OCI-LY1 (cell line): ENCODE results near the gene ARAP1.

Source experiments
- H2AFZ ChIP-seq: fragments of 200-600 bp; sonication (generic), shearing (Covaris generic); 2 replicates; pipeline ENCODE4 v1.6.0; 2014; ENCODE audit warnings: antibody characterized with exemption, mild to moderate bottlenecking, low read length
- H3F3A ChIP-seq: fragments of 200-600 bp; sonication (generic), shearing (Covaris generic); 2 replicates; pipeline ENCODE4 v1.6.0; 2014; ENCODE audit warnings: mild to moderate bottlenecking, antibody characterized with exemption, low read length, moderate library complexity; ENCODE audit not compliant: insufficient read depth
- H3K27ac ChIP-seq: fragments of 200-600 bp; sonication (generic); 2 replicates; pipeline ENCODE4 v1.5.1; 2014; ENCODE audit warnings: low read length, mixed run types, mild to moderate bottlenecking, low read depth; ENCODE audit not compliant: poor library complexity, severe bottlenecking
- H3K27me3 ChIP-seq: fragments of 200-600 bp; sonication (generic); 2 replicates; pipeline ENCODE4 v1.6.0; 2014; ENCODE audit warnings: antibody characterized with exemption, mild to moderate bottlenecking, low read length, moderate library complexity; ENCODE audit not compliant: insufficient read depth
- H3K36me3 ChIP-seq: fragments of 200-600 bp; sonication (generic); 2 replicates; pipeline ENCODE4 v1.6.1; 2014; ENCODE audit warnings: mild to moderate bottlenecking, antibody characterized with exemption, low read length, moderate library complexity, mixed read lengths; ENCODE audit not compliant: insufficient read depth
- H3K4me1 ChIP-seq: fragments of 200-600 bp; sonication (generic); 2 replicates; pipeline ENCODE4 v1.5.1; 2014; ENCODE audit warnings: mild to moderate bottlenecking, low read length, moderate library complexity; ENCODE audit not compliant: insufficient read depth, severe bottlenecking
- H3K4me2 ChIP-seq: fragments of 200-600 bp; sonication (generic), shearing (Covaris generic); 2 replicates; pipeline ENCODE4 v1.6.1; 2014; ENCODE audit warnings: low read length
- H3K4me3 ChIP-seq: fragments of 200-600 bp; sonication (generic); 2 replicates; pipeline ENCODE4 v1.5.1; 2014; ENCODE audit warnings: low read length, low read depth, mild to moderate bottlenecking, mixed read lengths; ENCODE audit not compliant: poor library complexity, severe bottlenecking
- H3K79me2 ChIP-seq: fragments of 200-600 bp; shearing (Covaris generic); 2 replicates; pipeline ENCODE4 v1.6.1; 2016; ENCODE audit warnings: mixed run types, low read length, mixed read lengths; ENCODE audit not compliant: insufficient read depth
- H3K9ac ChIP-seq: fragments of 200-600 bp; sonication (generic), shearing (Covaris generic); 2 replicates; pipeline ENCODE4 v1.6.1; 2014; ENCODE audit warnings: mild to moderate bottlenecking, low read length, mixed read lengths
- H3K9me2 ChIP-seq: fragments of 200-600 bp; sonication (generic), shearing (Covaris generic); 2 replicates; pipeline ENCODE4 v1.6.1; 2014; ENCODE audit warnings: low read depth, mild to moderate bottlenecking, low read length, mixed read lengths
- H3K9me3 ChIP-seq: fragments of 200-600 bp; shearing (Covaris generic); 2 replicates; pipeline ENCODE4 v1.6.1; 2014; ENCODE audit warnings: low read length, mixed read lengths
- H4K20me1 ChIP-seq: fragments of 200-600 bp; sonication (generic), shearing (Covaris generic); 2 replicates; pipeline ENCODE4 v1.6.0; 2016; ENCODE audit warnings: mild to moderate bottlenecking, low read length; ENCODE audit not compliant: insufficient read depth
- CTCF ChIP-seq: fragments of 200-600 bp; sonication (generic), shearing (Covaris generic); IDR thresholded peaks from 2 replicates; pipeline ENCODE4 v1.5.1; 2017; ENCODE audit warnings: mild to moderate bottlenecking, antibody characterized with exemption, low read length, moderate library complexity, mixed read lengths
- EZH2 ChIP-seq: fragments of 200-600 bp; sonication (generic), shearing (Covaris generic); IDR thresholded peaks from 2 replicates; pipeline ENCODE4 v1.8.0; 2017; ENCODE audit warnings: borderline replicate concordance, mixed run types, mild to moderate bottlenecking, antibody characterized with exemption, low read length, moderate library complexity, mixed read lengths

Gene ARAP1

DNA sequence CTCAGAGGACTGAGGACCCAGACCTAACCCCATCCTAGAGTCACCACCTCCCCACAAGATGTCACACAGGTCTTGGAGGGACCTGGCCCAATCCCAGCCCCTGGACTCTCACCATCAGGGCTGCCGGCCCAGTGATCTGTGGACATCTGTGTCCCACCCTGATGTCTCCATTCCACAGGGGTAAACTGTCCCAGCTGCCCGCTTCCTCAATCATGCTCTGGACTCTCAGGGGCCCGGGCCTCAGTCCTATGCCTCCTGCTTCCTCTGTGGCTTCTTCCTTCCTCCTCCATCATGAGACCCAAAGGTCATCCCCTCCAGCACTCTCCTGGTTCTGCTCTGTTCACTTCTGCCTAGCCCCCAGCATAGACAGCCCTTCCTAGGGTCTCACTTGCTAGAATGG is 32.2 kb downstream of the ARAP1 start:
- no peak overlapping the region for H2AFZ ChIP-seq
- H4K20me1 ChIP-seq, result no peaks in the 10 kb centered on the region
- no peaks in the 10 kb centered on the region for H3F3A ChIP-seq
- H3K4me1 ChIP-seq, result peaks cover 46% of the 10 kb centered on the region
- H3K4me3 ChIP-seq, result peak overlapping the region; percentile 71
- peak overlapping the region; percentile 50 for H3K27ac ChIP-seq
- H3K4me2 ChIP-seq, result peak overlapping the region; percentile 92
- H3K9ac ChIP-seq, result peak overlapping the region; percentile 24; the same call in 1 of the 2 replicates
- H3K36me3 ChIP-seq, result peaks cover 10% of the 10 kb centered on the region; the same call in 1 of the 2 replicates
- H3K79me2 ChIP-seq, result peaks cover 13% of the 10 kb centered on the region; the same call in 1 of the 2 replicates
- no peaks in the 10 kb centered on the region for H3K9me2 ChIP-seq
- no peaks in the 10 kb centered on the region for H3K9me3 ChIP-seq
- H3K27me3 ChIP-seq, result no peaks in the 10 kb centered on the region
- TF ChIP-seq CTCF (no peak), EZH2 (no peak)

DNA sequence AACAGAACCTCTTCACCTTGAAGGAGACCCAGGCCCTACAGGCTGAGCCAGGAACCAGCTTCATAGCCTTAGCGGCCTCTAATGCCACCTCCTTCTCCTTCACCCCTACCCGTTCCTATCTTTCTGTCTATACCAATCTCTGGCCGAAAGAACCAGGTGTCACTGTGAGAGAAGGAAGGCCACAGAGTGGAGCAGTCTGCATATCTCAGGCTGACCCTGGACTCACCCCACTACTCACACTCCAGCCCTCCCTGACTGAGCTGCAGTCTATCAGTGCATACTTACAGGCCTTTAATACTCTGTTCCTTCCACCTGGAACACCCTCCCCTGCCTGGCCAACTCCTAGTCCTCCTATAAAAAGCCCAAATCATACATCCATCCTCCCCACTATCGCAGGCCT is 32.7 kb downstream of the ARAP1 start:
- Histone ChIP-seq H3K9me2 (no peaks in the 10 kb centered on the region), H3K4me3 (peak overlapping the region; percentile 16), H2AFZ (no peak overlapping the region), H3K27me3 (no peaks in the 10 kb centered on the region), H3K27ac (peak overlapping the region; percentile 50), H3K4me2 (peak overlapping the region; percentile 92; the same call in 1 of the 2 replicates), H3K79me2 (peaks cover 13% of the 10 kb centered on the region; the same call in 1 of the 2 replicates), H3K9me3 (no peaks in the 10 kb centered on the region), H3K36me3 (peaks cover 10% of the 10 kb centered on the region; the same call in 1 of the 2 replicates), H4K20me1 (no peaks in the 10 kb centered on the region), H3F3A (no peaks in the 10 kb centered on the region), H3K4me1 (peaks cover 46% of the 10 kb centered on the region), H3K9ac (peak overlapping the region; percentile 24; the same call in 1 of the 2 replicates)
- TF ChIP-seq CTCF (no peak), EZH2 (no peak)

DNA sequence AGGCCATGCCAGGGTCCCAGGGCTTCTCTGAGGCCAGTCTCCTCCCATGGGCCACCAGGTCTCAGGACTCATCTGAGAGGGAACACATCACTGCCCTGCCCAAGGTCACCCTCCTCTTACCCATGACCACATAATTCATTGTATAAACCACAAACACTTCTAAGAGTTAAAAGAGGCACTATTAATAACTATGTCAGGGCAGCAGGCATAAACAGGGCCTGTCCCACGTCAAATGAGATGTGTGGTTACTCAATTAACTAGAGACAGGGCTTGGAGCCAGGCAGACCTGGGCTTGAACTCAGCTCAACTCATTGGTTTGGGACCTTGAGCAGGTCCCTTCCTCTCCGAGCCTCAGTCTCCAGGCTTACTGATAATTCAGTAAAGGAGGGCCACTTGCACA is 33.1 kb downstream of the ARAP1 start:
- Histone ChIP-seq H4K20me1 (no peaks in the 10 kb centered on the region), H3K79me2 (peaks cover 13% of the 10 kb centered on the region; the same call in 1 of the 2 replicates), H3F3A (no peaks in the 10 kb centered on the region), H3K9ac (no peak overlapping the region; the same call in 1 of the 2 replicates), H3K9me2 (no peaks in the 10 kb centered on the region), H3K27me3 (no peaks in the 10 kb centered on the region), H2AFZ (no peak overlapping the region), H3K4me3 (no peak overlapping the region), H3K27ac (peak overlapping the region; percentile 50), H3K9me3 (no peaks in the 10 kb centered on the region), H3K4me1 (peaks cover 46% of the 10 kb centered on the region), H3K36me3 (peaks cover 10% of the 10 kb centered on the region; the same call in 1 of the 2 replicates), H3K4me2 (peak overlapping the region; percentile 92; the same call in 1 of the 2 replicates)
- TF ChIP-seq CTCF, result no peak
- no peak for TF ChIP-seq EZH2
